ENCODE measurements around the gene TMEM256. TPM values are rescaled to one million over a fixed set of nuclear protein-coding genes. Genes with fewer than 3 reads are reported as not detected.

The TMEM256 gene
- total RNA-seq, 1 donor from 2014 or later: 66.9 TPM

DNA sequence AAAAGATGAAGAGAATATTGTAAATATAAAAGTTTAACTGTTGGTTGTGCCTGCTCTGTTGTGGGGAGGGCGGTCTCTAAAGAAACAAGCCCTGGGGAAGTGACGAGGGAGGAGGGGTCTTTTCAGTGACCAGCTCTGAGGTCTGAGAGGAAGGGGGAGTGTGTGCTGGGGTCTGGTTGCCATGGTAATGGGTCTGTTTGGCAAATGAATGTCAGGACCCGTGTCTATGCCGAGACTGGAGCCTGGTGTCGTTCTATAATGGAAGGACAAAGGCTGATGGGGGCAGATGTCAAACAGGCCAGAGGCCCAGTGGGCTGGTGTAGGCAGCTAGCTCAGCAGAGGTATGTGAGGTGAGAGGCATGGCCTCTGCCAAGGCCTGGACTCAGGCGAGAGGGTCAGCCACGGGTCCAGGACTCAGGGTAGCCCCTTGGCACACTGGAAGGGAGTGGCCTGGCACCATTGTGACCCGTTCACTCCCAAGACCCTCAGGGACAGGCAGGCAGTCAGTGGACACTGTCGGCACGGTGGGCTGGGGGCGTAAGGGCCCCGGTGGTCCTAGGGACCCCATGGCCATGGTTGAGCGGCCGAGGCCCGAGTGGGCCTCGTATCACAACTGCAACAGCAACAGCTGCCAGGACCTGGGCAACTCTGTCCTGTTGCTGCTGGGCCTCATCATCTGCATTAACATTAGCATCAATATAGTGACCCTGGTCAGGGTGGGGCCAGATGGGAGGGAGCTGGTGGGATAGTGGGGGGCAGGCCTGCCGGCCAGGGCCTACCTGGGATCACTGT lies 16.1 kb upstream of the TMEM256 start, which contains the start of gene SPEM1:
SPEM1 (plus strand) TSS at position 506 of the 792 bp plus-strand sequence; CDS start at position 567, 61 bp downstream.
- DNase-seq (ENCODE audit: low read depth): no peak
- Histone ChIP-seq H3K36me3 (ENCODE audit: control insufficient read depth, insufficient read depth, low read length) (no peaks in the 10 kb centered on the region), H3K4me3 (ENCODE audit: low read depth, low read length) (no peak within 1 kb of the TSS), H3K27me3 (ENCODE audit: control insufficient read depth, insufficient read depth, low read length) (no peaks in the 10 kb centered on the region)
- no peak for TF ChIP-seq CTCF (IDR thresholded peaks at IDR 0.05; ENCODE audit: insufficient read depth, low read length, poor library complexity, severe bottlenecking)

- Histone ChIP-seq H3K4me3 (ENCODE audit: low read depth, low read length) (no peak overlapping the region), H3K36me3 (ENCODE audit: control insufficient read depth, insufficient read depth, low read length) (no peaks in the 10 kb centered on the region), H3K27me3 (ENCODE audit: control insufficient read depth, insufficient read depth, low read length) (no peaks in the 10 kb centered on the region)
- no peak for DNase-seq (ENCODE audit: low read depth)
- no peak for TF ChIP-seq CTCF (IDR thresholded peaks at IDR 0.05; ENCODE audit: insufficient read depth, low read length, poor library complexity, severe bottlenecking)
Observed at GRCh38 chr17:7418472-7419152, 14.7 kb upstream of the TMEM256 start.

- Histone ChIP-seq H3K27me3 (ENCODE audit: control insufficient read depth, insufficient read depth, low read length) (no peaks in the 10 kb centered on the region), H3K4me3 (ENCODE audit: low read depth, low read length) (no peak overlapping the region), H3K36me3 (ENCODE audit: control insufficient read depth, insufficient read depth, low read length) (no peaks in the 10 kb centered on the region)
- no peak for TF ChIP-seq CTCF (IDR thresholded peaks at IDR 0.05; ENCODE audit: insufficient read depth, low read length, poor library complexity, severe bottlenecking)
- no peak for DNase-seq (ENCODE audit: low read depth)
Observed at GRCh38 chr17:7417056-7417655, 13.3 kb upstream of the TMEM256 start.

GRCh38 chr17:7416323-7416722 lies 12.4 kb upstream of the TMEM256 start:
- DNase-seq (ENCODE audit: low read depth): no peak
- no peak overlapping the region for H3K4me3 ChIP-seq (ENCODE audit: low read depth, low read length)
- no peaks in the 10 kb centered on the region for H3K27me3 ChIP-seq (ENCODE audit: control insufficient read depth, insufficient read depth, low read length)
- no peaks in the 10 kb centered on the region for H3K36me3 ChIP-seq (ENCODE audit: control insufficient read depth, insufficient read depth, low read length)
- no peak for TF ChIP-seq CTCF (IDR thresholded peaks at IDR 0.05; ENCODE audit: insufficient read depth, low read length, poor library complexity, severe bottlenecking)

GRCh38 chr17:7415784-7416183 lies 11.9 kb upstream of the TMEM256 start:
- DNase-seq (ENCODE audit: low read depth): no peak
- Histone ChIP-seq H3K36me3 (ENCODE audit: control insufficient read depth, insufficient read depth, low read length) (no peaks in the 10 kb centered on the region), H3K4me3 (ENCODE audit: low read depth, low read length) (no peak overlapping the region), H3K27me3 (ENCODE audit: control insufficient read depth, insufficient read depth, low read length) (no peaks in the 10 kb centered on the region)
- TF ChIP-seq CTCF (IDR thresholded peaks at IDR 0.05; ENCODE audit: insufficient read depth, low read length, poor library complexity, severe bottlenecking): no peak

All from kidney epithelial cell (primary cell).